ENCODE measurements around the gene DCC.

DCC gene

DNA sequence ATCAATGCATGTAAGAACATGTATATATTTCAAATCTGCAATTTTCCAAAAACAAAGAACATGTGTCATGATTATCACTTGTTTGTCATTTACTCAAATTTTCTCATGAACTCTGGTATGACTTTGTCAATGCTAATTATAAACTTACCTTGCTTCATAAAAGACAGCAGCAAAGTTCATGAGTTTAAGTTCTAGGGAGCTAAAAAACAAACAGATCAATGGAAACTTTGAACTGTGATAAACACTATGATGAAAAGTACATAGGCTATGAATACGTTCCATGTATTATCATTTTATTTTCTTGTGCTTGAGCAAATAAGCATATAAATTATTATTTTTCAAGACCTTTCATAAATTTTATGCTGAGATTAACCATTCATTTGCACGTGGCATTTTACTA is 943.7 kb downstream of the DCC start:
- Histone ChIP-seq H3K9ac (ENCODE audit: low read depth, low read length) (no peak overlapping the region), H3K36me3 (ENCODE audit: insufficient read depth, low read length) (no peaks in the 10 kb centered on the region), H3K9me3 (ENCODE audit: insufficient read depth, low read depth, low read length) (no peaks in the 10 kb centered on the region), H3K27me3 (ENCODE audit: insufficient read depth, low read length) (no peaks in the 10 kb centered on the region), H3K27ac (ENCODE audit: low read depth, low read length) (no peak overlapping the region), H3K4me3 (ENCODE audit: low read length) (no peak overlapping the region), H3K4me1 (ENCODE audit: insufficient read depth, low read length) (no peaks in the 10 kb centered on the region)
- 83% methylated on average over 1 of the region's 2 CpGs for WGBS

DNA sequence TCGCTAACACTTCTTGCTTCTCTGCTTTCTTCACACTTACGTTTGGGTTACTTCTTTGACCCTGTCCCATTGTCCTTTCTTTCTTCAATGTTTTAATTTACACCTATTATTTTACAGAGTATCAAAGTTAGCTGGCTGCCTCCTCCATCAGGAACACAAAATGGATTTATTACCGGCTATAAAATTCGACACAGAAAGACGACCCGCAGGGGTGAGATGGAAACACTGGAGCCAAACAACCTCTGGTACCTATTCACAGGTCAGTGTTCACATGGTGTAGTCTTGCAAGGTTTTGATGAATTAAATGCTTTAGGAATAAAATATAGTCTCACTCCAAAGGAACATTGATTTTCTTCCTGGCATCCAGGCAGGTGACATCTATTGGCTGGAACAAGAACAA is 965.5 kb downstream of the DCC start:
- H3K9me3 ChIP-seq (ENCODE audit: insufficient read depth, low read depth, low read length): no peaks in the 10 kb centered on the region
- H3K27me3 ChIP-seq (ENCODE audit: insufficient read depth, low read length): no peaks in the 10 kb centered on the region
- H3K9ac ChIP-seq (ENCODE audit: low read depth, low read length): no peak overlapping the region
- H3K4me3 ChIP-seq (ENCODE audit: low read length): no peak overlapping the region
- 96% methylated on average over 6 of the region's 6 CpGs for WGBS
- H3K36me3 ChIP-seq (ENCODE audit: insufficient read depth, low read length): no peaks in the 10 kb centered on the region
- no peaks in the 10 kb centered on the region for H3K4me1 ChIP-seq (ENCODE audit: insufficient read depth, low read length)
- H3K27ac ChIP-seq (ENCODE audit: low read depth, low read length): no peak overlapping the region

DNA sequence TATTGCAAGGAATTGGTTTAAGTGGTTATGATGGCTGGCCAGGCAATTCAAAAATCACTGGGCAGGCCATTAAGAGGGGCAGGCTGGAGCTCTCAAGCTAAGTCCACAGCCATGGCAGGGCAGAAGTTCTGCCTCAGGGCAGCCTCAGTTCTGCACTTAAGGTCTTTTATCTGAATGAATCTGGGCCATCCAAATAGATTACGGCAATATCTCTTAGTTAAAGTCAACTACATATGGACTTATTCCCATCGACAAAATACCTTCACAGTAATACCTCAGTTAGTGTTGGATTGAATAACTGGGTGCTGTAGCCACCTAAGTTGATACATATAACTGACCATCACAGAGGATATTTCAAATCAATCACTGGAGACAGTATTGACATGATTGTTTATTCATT is 979.6 kb downstream of the DCC start:
- no peaks in the 10 kb centered on the region for H3K36me3 ChIP-seq (ENCODE audit: insufficient read depth, low read length)
- H3K4me3 ChIP-seq (ENCODE audit: low read length): no peak overlapping the region
- no peaks in the 10 kb centered on the region for H3K27me3 ChIP-seq (ENCODE audit: insufficient read depth, low read length)
- H3K4me1 ChIP-seq (ENCODE audit: insufficient read depth, low read length): no peaks in the 10 kb centered on the region
- H3K9ac ChIP-seq (ENCODE audit: low read depth, low read length): no peak overlapping the region
- 100% methylated on average over 2 of the region's 2 CpGs for WGBS
- H3K9me3 ChIP-seq (ENCODE audit: insufficient read depth, low read depth, low read length): no peaks in the 10 kb centered on the region
- H3K27ac ChIP-seq (ENCODE audit: low read depth, low read length): no peak overlapping the region

DNA sequence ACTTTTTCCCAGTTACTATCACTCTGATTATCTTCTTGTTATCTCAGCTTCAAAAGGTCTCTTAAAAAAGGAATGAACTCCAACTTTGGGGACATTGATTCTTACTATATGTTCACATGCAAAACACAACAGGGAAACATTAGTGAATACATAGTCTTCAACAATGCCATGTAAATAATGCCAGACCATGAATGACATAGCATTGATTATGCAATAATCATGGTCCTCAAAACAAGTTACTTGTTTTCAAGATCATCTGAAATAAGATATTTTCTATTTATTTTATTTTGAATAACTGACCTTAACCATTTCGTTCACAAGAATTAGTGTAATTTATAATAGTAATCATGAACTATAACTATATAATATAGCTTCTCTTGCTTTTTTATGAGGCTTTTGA is 982.2 kb downstream of the DCC start:
- Histone ChIP-seq H3K4me3 (ENCODE audit: low read length) (no peak overlapping the region), H3K9ac (ENCODE audit: low read depth, low read length) (no peak overlapping the region), H3K4me1 (ENCODE audit: insufficient read depth, low read length) (no peaks in the 10 kb centered on the region), H3K9me3 (ENCODE audit: insufficient read depth, low read depth, low read length) (no peaks in the 10 kb centered on the region), H3K27me3 (ENCODE audit: insufficient read depth, low read length) (no peaks in the 10 kb centered on the region), H3K27ac (ENCODE audit: low read depth, low read length) (no peak overlapping the region), H3K36me3 (ENCODE audit: insufficient read depth, low read length) (no peaks in the 10 kb centered on the region)
- WGBS: no CpG with 5 or more reads among the region's 1 CpG

DNA sequence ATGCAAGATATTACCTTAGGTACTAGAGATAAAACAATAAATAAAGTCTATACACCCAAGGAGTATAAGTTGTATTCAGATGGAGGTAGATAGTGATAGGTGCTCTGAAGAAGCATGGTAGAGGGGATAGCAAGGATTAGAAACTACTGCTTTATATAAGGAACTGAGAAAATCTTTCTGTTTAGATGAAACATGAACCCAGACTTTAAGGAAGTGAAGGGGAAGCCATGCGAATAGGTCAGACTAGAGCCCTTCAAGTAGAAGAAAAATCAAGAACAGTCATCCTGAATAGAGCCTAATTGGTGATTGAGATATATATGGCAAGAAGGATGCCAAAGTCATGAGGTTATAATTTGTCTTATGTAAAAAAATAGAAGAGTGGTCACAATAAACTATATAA is 984.4 kb downstream of the DCC start:
- WGBS: 92% methylated on average over 1 of the region's 1 CpG
- Histone ChIP-seq H3K4me3 (ENCODE audit: low read length) (no peak overlapping the region), H3K9me3 (ENCODE audit: insufficient read depth, low read depth, low read length) (no peaks in the 10 kb centered on the region)

DNA sequence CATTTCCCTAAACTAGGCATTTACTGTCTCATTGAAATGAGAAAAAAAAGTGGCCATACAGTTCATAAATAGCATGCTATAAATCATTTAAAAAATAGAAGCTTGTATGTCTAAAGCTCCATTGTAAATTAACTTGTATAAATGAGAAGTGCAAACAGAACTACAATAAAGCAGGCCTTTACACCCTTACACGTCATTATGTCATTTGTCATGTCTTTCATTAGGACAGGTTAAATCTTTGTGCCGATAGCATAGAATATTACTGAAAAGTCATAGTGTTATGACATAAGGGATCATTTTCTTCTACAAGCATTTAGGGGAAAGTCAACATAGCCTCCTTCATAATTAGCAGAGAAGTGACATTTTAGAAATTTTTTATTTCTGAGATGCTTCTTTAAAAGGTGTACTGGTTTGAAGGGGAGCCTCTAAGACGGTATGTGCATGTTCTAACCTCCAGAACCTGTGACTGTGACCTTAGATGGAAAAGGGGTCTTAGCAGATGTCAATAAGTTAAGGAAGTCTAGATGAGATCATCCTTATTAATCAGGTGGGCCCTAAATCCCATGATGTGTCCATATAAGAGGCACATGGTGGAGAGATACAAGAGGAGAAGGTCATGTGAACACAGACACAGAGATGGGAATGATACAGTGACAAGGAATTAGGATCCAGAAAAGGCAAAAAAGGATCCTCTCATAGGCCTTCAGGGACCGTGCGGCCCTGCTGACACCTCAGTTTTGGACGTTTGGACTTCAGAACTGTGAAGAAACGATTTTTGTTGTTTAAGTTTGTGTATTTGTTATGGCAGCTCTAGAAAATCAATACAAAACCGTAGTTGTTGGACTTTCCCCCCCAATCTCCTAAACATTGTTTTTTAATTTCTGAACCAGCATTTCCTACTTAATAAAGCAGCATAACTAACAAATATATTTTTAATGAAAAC is 1020.8 kb downstream of the DCC start:
- Histone ChIP-seq H3K4me3 (ENCODE audit: low read length) (no peak overlapping the region), H3K9me3 (ENCODE audit: insufficient read depth, low read depth, low read length) (no peaks in the 10 kb centered on the region), H3K9ac (ENCODE audit: low read depth, low read length) (no peak overlapping the region), H3K36me3 (ENCODE audit: insufficient read depth, low read length) (no peaks in the 10 kb centered on the region), H3K4me1 (ENCODE audit: insufficient read depth, low read length) (no peaks in the 10 kb centered on the region), H3K27me3 (ENCODE audit: insufficient read depth, low read length) (no peaks in the 10 kb centered on the region), H3K27ac (ENCODE audit: low read depth, low read length) (no peak overlapping the region)
- 86% methylated on average over 7 of the region's 8 CpGs for WGBS

More for the DNA sequence above, 984.4 kb downstream of the DCC start:
- H3K36me3 ChIP-seq (ENCODE audit: insufficient read depth, low read length): no peaks in the 10 kb centered on the region
- H3K27me3 ChIP-seq (ENCODE audit: insufficient read depth, low read length): no peaks in the 10 kb centered on the region
- H3K27ac ChIP-seq (ENCODE audit: low read depth, low read length): no peak overlapping the region
- H3K4me1 ChIP-seq (ENCODE audit: insufficient read depth, low read length): no peaks in the 10 kb centered on the region
- H3K9ac ChIP-seq (ENCODE audit: low read depth, low read length): no peak overlapping the region

DNA sequence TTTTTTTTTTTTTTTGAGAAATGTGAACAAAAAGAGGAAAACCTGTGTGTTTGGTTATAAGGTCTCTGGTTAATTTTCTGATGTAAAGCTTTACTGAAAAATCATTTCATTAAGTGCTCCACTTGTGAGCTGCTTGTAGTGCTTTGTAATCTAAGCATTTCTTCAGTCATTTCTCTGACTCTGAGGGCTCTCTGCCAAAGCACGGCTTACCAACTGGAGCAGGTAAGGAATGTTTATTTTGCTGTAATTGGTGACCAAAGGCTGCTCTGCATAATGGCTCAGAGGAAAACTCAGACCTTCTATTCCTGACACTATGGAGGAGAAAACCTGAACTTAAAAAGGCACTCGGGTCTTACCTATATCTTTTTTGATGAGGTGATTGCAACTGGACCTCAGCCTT is 1035.6 kb downstream of the DCC start:
- WGBS: 79% methylated on average over 2 of the region's 2 CpGs
- H3K27me3 ChIP-seq (ENCODE audit: insufficient read depth, low read length): no peaks in the 10 kb centered on the region
- peaks cover 13% of the 10 kb centered on the region for H3K4me1 ChIP-seq (ENCODE audit: insufficient read depth, low read length)
- no peak overlapping the region for H3K27ac ChIP-seq (ENCODE audit: low read depth, low read length)
- no peak overlapping the region for H3K9ac ChIP-seq (ENCODE audit: low read depth, low read length)
- H3K9me3 ChIP-seq (ENCODE audit: insufficient read depth, low read depth, low read length): no peaks in the 10 kb centered on the region
- no peaks in the 10 kb centered on the region for H3K36me3 ChIP-seq (ENCODE audit: insufficient read depth, low read length)
- H3K4me3 ChIP-seq (ENCODE audit: low read length): no peak overlapping the region

DNA sequence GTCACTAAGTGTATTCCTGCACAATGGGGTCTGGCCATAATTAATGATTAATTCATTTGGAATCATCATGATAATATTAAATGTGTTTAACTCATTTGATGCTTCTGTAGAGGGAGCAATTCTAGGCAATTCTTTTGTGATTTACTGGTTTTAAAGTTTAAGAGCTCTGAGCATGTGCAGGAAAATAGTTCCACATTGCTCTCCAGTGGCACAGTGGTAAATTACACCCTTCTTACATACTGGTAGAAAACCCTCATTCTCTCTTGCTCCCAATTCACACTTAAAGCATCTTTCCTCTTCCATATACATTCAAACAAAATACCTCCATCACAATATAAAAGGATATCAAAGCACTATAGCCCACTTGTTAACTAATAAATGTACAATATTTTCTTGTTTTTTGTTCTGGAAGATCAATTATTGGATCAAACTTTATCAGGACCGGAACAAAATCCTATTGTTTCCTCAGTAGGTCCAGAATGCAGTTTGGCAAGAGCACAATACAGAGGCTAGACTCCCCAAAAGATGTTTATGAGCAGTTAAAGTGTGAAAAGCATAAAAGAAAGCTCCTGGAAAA is 1040.2 kb downstream of the DCC start:
- no peak overlapping the region for H3K27ac ChIP-seq (ENCODE audit: low read depth, low read length)
- no peak overlapping the region for H3K4me3 ChIP-seq (ENCODE audit: low read length)
- no peaks in the 10 kb centered on the region for H3K27me3 ChIP-seq (ENCODE audit: insufficient read depth, low read length)
- no peak overlapping the region for H3K9ac ChIP-seq (ENCODE audit: low read depth, low read length)
- WGBS: 100% methylated on average over 1 of the region's 1 CpG
- no peaks in the 10 kb centered on the region for H3K9me3 ChIP-seq (ENCODE audit: insufficient read depth, low read depth, low read length)
- H3K36me3 ChIP-seq (ENCODE audit: insufficient read depth, low read length): no peaks in the 10 kb centered on the region
- peaks cover 7% of the 10 kb centered on the region for H3K4me1 ChIP-seq (ENCODE audit: insufficient read depth, low read length)

DNA sequence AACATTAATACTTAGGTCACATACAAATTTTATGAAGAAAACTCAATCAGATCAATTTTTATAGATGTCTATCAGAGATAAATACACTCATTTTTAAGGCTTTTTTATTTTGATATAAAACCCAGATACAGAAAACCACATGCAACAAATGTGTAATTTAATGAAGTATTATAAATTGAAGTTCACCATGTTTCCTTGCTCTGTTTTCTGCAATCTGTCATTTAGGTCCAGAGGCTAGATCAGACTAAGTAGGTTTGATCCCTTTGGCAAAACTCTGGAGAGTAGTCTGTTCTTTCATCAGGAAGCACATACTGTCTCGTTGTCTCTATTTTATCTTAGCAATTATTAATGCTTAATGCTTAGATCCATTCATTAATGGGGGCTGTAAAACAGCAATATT is 1042.9 kb downstream of the DCC start:
- Histone ChIP-seq H3K9ac (ENCODE audit: low read depth, low read length) (no peak overlapping the region), H3K9me3 (ENCODE audit: insufficient read depth, low read depth, low read length) (no peaks in the 10 kb centered on the region), H3K4me3 (ENCODE audit: low read length) (no peak overlapping the region), H3K27me3 (ENCODE audit: insufficient read depth, low read length) (no peaks in the 10 kb centered on the region), H3K4me1 (ENCODE audit: insufficient read depth, low read length) (no peaks in the 10 kb centered on the region), H3K36me3 (ENCODE audit: insufficient read depth, low read length) (no peaks in the 10 kb centered on the region), H3K27ac (ENCODE audit: low read depth, low read length) (no peak overlapping the region)
- WGBS: 100% methylated on average over 1 of the region's 1 CpG

DNA sequence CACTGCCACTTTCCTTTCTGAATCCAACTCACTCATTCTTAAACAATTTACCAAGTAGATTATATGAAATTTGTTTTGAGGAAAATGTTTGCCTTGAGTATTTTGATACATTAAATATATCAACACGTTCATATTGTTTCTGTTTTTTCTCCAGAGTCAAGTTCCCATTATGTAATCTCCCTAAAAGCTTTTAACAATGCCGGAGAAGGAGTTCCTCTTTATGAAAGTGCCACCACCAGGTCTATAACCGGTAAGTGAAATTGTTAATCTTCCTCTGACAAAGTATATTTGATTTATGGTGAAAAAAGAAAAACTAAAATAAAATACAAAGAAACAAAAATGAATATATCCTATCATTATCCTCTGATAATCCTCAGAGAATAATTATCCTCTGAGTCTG is 1045.9 kb downstream of the DCC start:
- no peak overlapping the region for H3K9ac ChIP-seq (ENCODE audit: low read depth, low read length)

DNA sequence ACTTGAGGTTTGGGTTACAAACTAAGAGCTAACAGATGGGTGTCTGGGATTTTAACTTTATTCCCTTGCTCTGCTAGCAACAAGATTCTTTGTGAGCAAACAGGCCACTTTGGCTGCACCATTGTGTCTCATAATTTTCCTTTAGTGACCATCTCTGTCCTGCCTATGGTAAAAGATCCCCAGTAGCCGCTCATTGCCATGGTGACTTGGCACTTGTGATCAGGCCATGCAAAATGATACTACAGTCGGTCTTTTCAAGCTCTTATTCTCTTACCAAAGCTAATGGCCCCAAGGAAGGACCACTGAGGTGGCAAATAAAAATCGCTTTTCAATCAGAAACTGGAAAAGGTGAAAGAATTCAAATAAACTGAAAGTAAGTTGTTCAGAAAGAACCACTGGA is 1047.6 kb downstream of the DCC start:
- Histone ChIP-seq H3K27ac (ENCODE audit: low read depth, low read length) (no peak overlapping the region), H3K9ac (ENCODE audit: low read depth, low read length) (no peak overlapping the region), H3K36me3 (ENCODE audit: insufficient read depth, low read length) (no peaks in the 10 kb centered on the region), H3K27me3 (ENCODE audit: insufficient read depth, low read length) (no peaks in the 10 kb centered on the region), H3K4me1 (ENCODE audit: insufficient read depth, low read length) (no peaks in the 10 kb centered on the region; the same call in 1 of the 2 replicates), H3K4me3 (ENCODE audit: low read length) (no peak overlapping the region), H3K9me3 (ENCODE audit: insufficient read depth, low read depth, low read length) (no peaks in the 10 kb centered on the region)
- WGBS: 75% methylated on average over 3 of the region's 3 CpGs

More for the DNA sequence above, 1045.9 kb downstream of the DCC start:
- H3K4me3 ChIP-seq (ENCODE audit: low read length): no peak overlapping the region
- WGBS: 96% methylated on average over 2 of the region's 3 CpGs
- no peaks in the 10 kb centered on the region for H3K27me3 ChIP-seq (ENCODE audit: insufficient read depth, low read length)
- H3K27ac ChIP-seq (ENCODE audit: low read depth, low read length): no peak overlapping the region
- no peaks in the 10 kb centered on the region for H3K36me3 ChIP-seq (ENCODE audit: insufficient read depth, low read length)
- no peaks in the 10 kb centered on the region; the same call in 1 of the 2 replicates for H3K4me1 ChIP-seq (ENCODE audit: insufficient read depth, low read length)
- no peaks in the 10 kb centered on the region for H3K9me3 ChIP-seq (ENCODE audit: insufficient read depth, low read depth, low read length)

All from HUES64 (cell line).